H9 (cell line): Measurements from ENCODE around the gene BCAS3. TPM values are rescaled to one million over a fixed set of nuclear protein-coding genes. Genes with fewer than 3 reads are reported as not detected.

Source experiments
- DNase-seq: peaks from one replicate; pipeline ENCODE4 v3.0.0-alpha.2; 2017
- H2AFZ ChIP-seq: one replicate; pipeline ENCODE4 v1.6.1; 2013; ENCODE audit warnings: mild to moderate bottlenecking, low read length, control low read depth, moderate library complexity
- H2AK5ac ChIP-seq: 2 replicates; pipeline ENCODE4 v1.6.1; 2013; ENCODE audit warnings: low read length, control low read depth, mixed read lengths; ENCODE audit not compliant: insufficient read length
- H2BK120ac ChIP-seq: one replicate; pipeline ENCODE4 v1.6.1; 2013; ENCODE audit warnings: low read depth, mild to moderate bottlenecking, low read length, control low read depth, inconsistent platforms; ENCODE audit not compliant: poor library complexity, severe bottlenecking
- H2BK12ac ChIP-seq: 2 replicates; pipeline ENCODE4 v1.6.1; 2013; ENCODE audit warnings: low read length, control low read depth, mixed read lengths, low read depth; ENCODE audit not compliant: insufficient read length
- H2BK15ac ChIP-seq: 2 replicates; pipeline ENCODE4 v1.6.1; 2013; ENCODE audit warnings: low read depth, low read length, control low read depth
- H2BK20ac ChIP-seq: one replicate; pipeline ENCODE4 v1.6.1; 2013; ENCODE audit warnings: low read depth, mild to moderate bottlenecking, low read length, control low read depth, inconsistent platforms; ENCODE audit not compliant: poor library complexity, severe bottlenecking
- H2BK5ac ChIP-seq: 2 replicates; pipeline ENCODE4 v1.6.1; 2013; ENCODE audit warnings: low read length, control low read depth, mixed read lengths; ENCODE audit not compliant: insufficient read length
- H3K14ac ChIP-seq: 2 replicates; pipeline ENCODE4 v1.6.1; 2013; ENCODE audit warnings: low read length, control low read depth; ENCODE audit not compliant: insufficient read depth
- H3K18ac ChIP-seq: 2 replicates; pipeline ENCODE4 v1.6.1; 2013; ENCODE audit warnings: low read depth, mild to moderate bottlenecking, mixed read lengths, low read length, control low read depth; ENCODE audit not compliant: insufficient read length
- H3K23ac ChIP-seq: 2 replicates; pipeline ENCODE4 v1.6.1; 2013; ENCODE audit warnings: low read length, control low read depth, mixed read lengths, low read depth; ENCODE audit not compliant: insufficient read length
- H3K23me2 ChIP-seq: 2 replicates; pipeline ENCODE4 v1.6.1; 2013; ENCODE audit warnings: low read depth, mild to moderate bottlenecking, mixed read lengths, low read length, control low read depth; ENCODE audit not compliant: insufficient read length, poor library complexity, severe bottlenecking
- H3K27ac ChIP-seq: 2 replicates; pipeline ENCODE4 v1.5.1; 2013; ENCODE audit warnings: low read length, control low read depth, mixed read lengths, low read depth; ENCODE audit not compliant: insufficient read length
- H3K27me3 ChIP-seq: 2 replicates; pipeline ENCODE4 v1.6.1; 2013; ENCODE audit warnings: low read length, control low read depth, inconsistent platforms; ENCODE audit not compliant: insufficient read depth
- H3K4ac ChIP-seq: 2 replicates; pipeline ENCODE4 v1.6.1; 2013; ENCODE audit warnings: low read depth, mild to moderate bottlenecking, control low read depth, inconsistent platforms, low read length, moderate library complexity
- H3K4me1 ChIP-seq: 2 replicates; pipeline ENCODE4 v1.6.1; 2013; ENCODE audit warnings: low read length, control low read depth, inconsistent platforms; ENCODE audit not compliant: insufficient read depth
- H3K4me2 ChIP-seq: 2 replicates; pipeline ENCODE4 v1.6.1; 2013; ENCODE audit warnings: low read length, control low read depth, mixed read lengths; ENCODE audit not compliant: insufficient read length, insufficient read depth
- H3K56ac ChIP-seq: 2 replicates; pipeline ENCODE4 v1.6.1; 2013; ENCODE audit warnings: low read depth, mild to moderate bottlenecking, mixed read lengths, low read length, control low read depth; ENCODE audit not compliant: insufficient read length
- H3K79me1 ChIP-seq: 2 replicates; pipeline ENCODE4 v1.6.1; 2013; ENCODE audit warnings: low read depth, mild to moderate bottlenecking, moderate library complexity, low read length, control low read depth, inconsistent platforms; ENCODE audit not compliant: insufficient read depth, poor library complexity, severe bottlenecking
- H3K79me2 ChIP-seq: 2 replicates; pipeline ENCODE4 v1.6.1; 2013; ENCODE audit warnings: low read length, control low read depth, inconsistent platforms; ENCODE audit not compliant: insufficient read depth
- H3K9ac ChIP-seq: 2 replicates; pipeline ENCODE4 v1.6.1; 2013; ENCODE audit warnings: low read length, control low read depth, mixed read lengths; ENCODE audit not compliant: insufficient read length; ENCODE audit errors: extremely low read depth
- H3K9me3 ChIP-seq: one replicate; pipeline ENCODE4 v1.6.1; 2013; ENCODE audit warnings: low read depth, low read length, inconsistent platforms; ENCODE audit not compliant: control insufficient read depth
- H3T11ph ChIP-seq: one replicate; pipeline ENCODE4 v1.6.1; 2013; ENCODE audit warnings: mild to moderate bottlenecking, low read length, control low read depth, inconsistent platforms
- H4K20me1 ChIP-seq: one replicate; pipeline ENCODE4 v1.6.1; 2013; ENCODE audit not compliant: control insufficient read depth, insufficient read length, insufficient read depth
- H4K5ac ChIP-seq: 2 replicates; pipeline ENCODE4 v1.6.1; 2013; ENCODE audit warnings: low read depth, mild to moderate bottlenecking, mixed read lengths, low read length, control low read depth; ENCODE audit not compliant: insufficient read length
- H4K8ac ChIP-seq: replicated peaks from 2 replicates; pipeline ENCODE4 v1.6.1; 2013; ENCODE audit warnings: low read length, control low read depth, mixed read lengths, low read depth; ENCODE audit not compliant: insufficient read length
- H4K91ac ChIP-seq: 2 replicates; pipeline ENCODE4 v1.6.1; 2013; ENCODE audit warnings: low read depth, mild to moderate bottlenecking, moderate library complexity, mixed read lengths, low read length, control low read depth; ENCODE audit not compliant: insufficient read length
- H3K27ac Mint-ChIP-seq, 3 experiments: 2 replicates in 2 of 3; 3 replicates in 1 of 3; pipeline ENCODE4 v1.8.0; 2020 to 2021; ENCODE audit warnings: mixed read lengths in 3 of 3, mild to moderate bottlenecking in 1 of 3, moderate library complexity in 1 of 3
- H3K27me3 Mint-ChIP-seq: 2 replicates; pipeline ENCODE4 v1.8.0; 2021; ENCODE audit warnings: low read depth, mild to moderate bottlenecking, moderate library complexity, mixed read lengths
- H3K36me3 Mint-ChIP-seq, 3 experiments: 2 replicates in 2 of 3; 3 replicates in 1 of 3; pipeline ENCODE4 v1.8.0; 2020 to 2021; ENCODE audit warnings: low read depth in 3 of 3, mixed read lengths in 3 of 3; ENCODE audit not compliant: insufficient read depth in 1 of 3
- H3K4me1 Mint-ChIP-seq, 2 experiments: 2 replicates each; pipeline ENCODE4 v1.8.0; 2020; ENCODE audit warnings: mixed read lengths in 2 of 2
- H3K4me3 Mint-ChIP-seq, 2 experiments: 2 replicates in 1 of 2; 3 replicates in 1 of 2; pipeline ENCODE4 v1.8.0; 2020 to 2021; ENCODE audit warnings: mild to moderate bottlenecking in 2 of 2, mixed read lengths in 2 of 2, moderate library complexity in 1 of 2
- H3K9me3 Mint-ChIP-seq, 2 experiments: 2 replicates in 1 of 2; 3 replicates in 1 of 2; pipeline ENCODE4 v1.8.0; 2020; ENCODE audit warnings: mild to moderate bottlenecking in 2 of 2, mixed read lengths in 2 of 2, moderate library complexity in 1 of 2
- WGBS: extraction: QIAGEN DNeasy Blood & Tissue Kit; methylation state at CpG from one replicate; pipeline ENCODE4 v1.1.7; 2013; ENCODE audit warnings: missing lambda C conversion rate, low lambda C conversion rate, mixed read lengths; ENCODE audit not compliant: insufficient read length; ENCODE audit errors: extremely low coverage; 5-methylcytosine and 5-hydroxymethylcytosine counted together
- total RNA-seq: library from RNA; stranded (reverse); gene quantifications from 2 replicates; pipeline ENCODE4 v1.2.1, GENCODE V29; 2021
- TF ChIP-seq, protein P1 (sequence below): fragments of 200-600 bp; sonication (generic); conservative IDR thresholded peaks from 3 replicates; pipeline ENCODE4 v1.8.0; 2021; ENCODE audit warnings: antibody characterized with exemption, mild to moderate bottlenecking

Gene BCAS3
- total RNA-seq, 1 experiment from 2014 or later = 22.4 TPM

DNA sequence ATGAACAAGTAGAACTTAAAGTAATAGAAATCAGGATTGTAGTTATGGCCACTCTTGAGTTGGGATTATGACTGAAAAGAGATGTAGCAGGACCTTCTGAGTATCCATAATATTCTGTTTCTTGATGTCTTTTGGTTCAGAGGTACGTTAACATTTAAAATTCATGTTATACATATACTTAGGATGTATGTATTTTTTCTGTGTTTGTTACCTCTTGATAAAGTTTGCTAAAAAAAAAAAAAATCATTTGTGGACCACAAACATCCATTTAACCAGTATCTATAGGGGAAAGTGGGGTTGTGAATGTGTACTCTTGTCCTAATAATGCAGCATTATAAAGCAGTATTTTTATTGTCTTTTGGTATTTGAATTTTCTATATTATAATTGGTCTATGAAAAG lies 65.6 kb downstream of the BCAS3 start:
- Histone ChIP-seq H3K27ac (no peak overlapping the region), H4K5ac (no peak overlapping the region), H3K9me3 (no peaks in the 10 kb centered on the region), H4K91ac (no peak overlapping the region), H3K14ac (no peak overlapping the region), H2BK15ac (no peak overlapping the region), H3K79me1 (no peaks in the 10 kb centered on the region), H3K9ac (no peak overlapping the region), H3K27me3 (no peaks in the 10 kb centered on the region), H4K8ac (no peak overlapping the region), H2AFZ (no peak overlapping the region), H4K20me1 (no peaks in the 10 kb centered on the region), H3K23me2 (no peaks in the 10 kb centered on the region), H3K4me1 (peaks cover 2% of the 10 kb centered on the region; the same call in 1 of the 2 replicates), H3K56ac (no peak overlapping the region), H3K18ac (no peak overlapping the region), H3K23ac (no peak overlapping the region), H2BK20ac (no peak overlapping the region), H2BK12ac (no peak overlapping the region), H3K79me2 (no peaks in the 10 kb centered on the region), H3K4ac (no peak overlapping the region), H2BK5ac (no peak overlapping the region), H3K4me2 (peak overlapping the region; percentile 17), H2AK5ac (no peak overlapping the region), H2BK120ac (no peak overlapping the region), H3T11ph (no peak overlapping the region)
- TF ChIP-seq, protein P1, sequence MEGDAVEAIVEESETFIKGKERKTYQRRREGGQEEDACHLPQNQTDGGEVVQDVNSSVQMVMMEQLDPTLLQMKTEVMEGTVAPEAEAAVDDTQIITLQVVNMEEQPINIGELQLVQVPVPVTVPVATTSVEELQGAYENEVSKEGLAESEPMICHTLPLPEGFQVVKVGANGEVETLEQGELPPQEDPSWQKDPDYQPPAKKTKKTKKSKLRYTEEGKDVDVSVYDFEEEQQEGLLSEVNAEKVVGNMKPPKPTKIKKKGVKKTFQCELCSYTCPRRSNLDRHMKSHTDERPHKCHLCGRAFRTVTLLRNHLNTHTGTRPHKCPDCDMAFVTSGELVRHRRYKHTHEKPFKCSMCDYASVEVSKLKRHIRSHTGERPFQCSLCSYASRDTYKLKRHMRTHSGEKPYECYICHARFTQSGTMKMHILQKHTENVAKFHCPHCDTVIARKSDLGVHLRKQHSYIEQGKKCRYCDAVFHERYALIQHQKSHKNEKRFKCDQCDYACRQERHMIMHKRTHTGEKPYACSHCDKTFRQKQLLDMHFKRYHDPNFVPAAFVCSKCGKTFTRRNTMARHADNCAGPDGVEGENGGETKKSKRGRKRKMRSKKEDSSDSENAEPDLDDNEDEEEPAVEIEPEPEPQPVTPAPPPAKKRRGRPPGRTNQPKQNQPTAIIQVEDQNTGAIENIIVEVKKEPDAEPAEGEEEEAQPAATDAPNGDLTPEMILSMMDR = no peak
- H3K4me1 Mint-ChIP-seq = peaks cover 27 to 29% of the 10 kb centered on the region in 2 experiments
- 0 out of 7 replicates have a peak, but pooled peaks cover 0 to 6% (median 0%) of the 10 kb centered on the region in 3 experiments for H3K36me3 Mint-ChIP-seq
- no peaks in the 10 kb centered on the region for H3K27me3 Mint-ChIP-seq
- H3K27ac Mint-ChIP-seq = peak overlapping the region in 1 of 3 experiments; percentile 60; a peak in 2 of 7 replicates
- peaks cover 0 to 3% of the 10 kb centered on the region in 2 experiments; a peak in 2 of 5 replicates for H3K9me3 Mint-ChIP-seq
- no peak overlapping the region; a peak in 1 of 5 replicates for H3K4me3 Mint-ChIP-seq
- no peak for DNase-seq
- WGBS = no CpG with 5 or more reads among the region's 1 CpG
